Measurements from ENCODE around the gene ERC1.
"Not testable (repeated sequence)": the region's sequence is repeated elsewhere in the genome, so short reads cannot be mapped to it uniquely, and the experiment has no call there.

The ERC1 gene

GRCh38 chr12:1324099-1324498 lies 333.1 kb downstream of the ERC1 start:
- DNase-seq: no peak

DNA sequence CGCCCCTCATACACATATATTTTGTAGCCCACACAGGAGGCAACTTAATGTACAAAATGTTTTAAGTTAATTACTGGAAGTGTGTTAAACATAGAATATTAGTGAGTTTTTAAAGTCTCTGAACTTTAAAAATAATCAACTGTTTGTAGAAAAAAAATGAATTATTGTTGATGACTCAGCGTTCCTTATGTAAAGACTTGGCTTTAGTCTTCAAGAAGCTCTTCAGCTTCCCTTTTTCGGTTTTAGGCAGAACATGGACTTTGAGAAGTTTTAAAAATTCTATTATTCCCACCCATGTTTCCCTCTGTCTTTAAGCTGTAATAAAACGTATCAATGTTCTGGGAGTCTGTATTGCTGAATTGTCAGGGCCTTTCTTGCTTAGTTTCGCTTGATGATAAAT lies 333.9 kb downstream of the ERC1 start:
- no peak for ATAC-seq
- no peak for DNase-seq

More at GRCh38 chr12:1324099-1324498, 333.1 kb downstream of the ERC1 start:
- no peak for ATAC-seq

GRCh38 chr12:1325666-1326065 lies 334.6 kb downstream of the ERC1 start:
- peak; percentile 57 for ATAC-seq
- no peak for DNase-seq

- DNase-seq (no peak), ATAC-seq (no peak)
These were observed 335.2 kb downstream of the ERC1 start for GRCh38 chr12:1326258-1326657.

DNA sequence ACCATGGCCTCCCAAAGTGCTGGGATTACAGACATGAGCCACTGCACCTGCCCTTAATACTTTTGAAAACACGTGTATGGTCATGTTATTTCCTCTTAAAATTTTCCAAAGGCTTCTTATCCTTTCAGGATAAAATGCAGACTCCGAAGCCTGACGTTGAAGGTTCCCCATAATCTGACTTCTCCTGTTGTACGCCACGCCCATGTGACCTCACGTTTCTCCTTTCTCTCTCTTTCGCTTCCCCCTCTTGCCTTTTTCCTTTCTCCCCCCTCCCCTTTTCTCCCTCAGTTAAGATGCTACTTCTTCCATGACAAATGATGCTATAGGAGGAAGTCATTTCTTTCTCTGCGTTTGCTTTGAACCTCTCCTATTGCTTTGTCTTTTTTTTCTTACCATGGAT lies 337.4 kb downstream of the ERC1 start:
- DNase-seq (no peak), ATAC-seq (no peak)

- ATAC-seq (no peak), DNase-seq (no peak)
These were observed 338.9 kb downstream of the ERC1 start for GRCh38 chr12:1329784-1330476.

DNA sequence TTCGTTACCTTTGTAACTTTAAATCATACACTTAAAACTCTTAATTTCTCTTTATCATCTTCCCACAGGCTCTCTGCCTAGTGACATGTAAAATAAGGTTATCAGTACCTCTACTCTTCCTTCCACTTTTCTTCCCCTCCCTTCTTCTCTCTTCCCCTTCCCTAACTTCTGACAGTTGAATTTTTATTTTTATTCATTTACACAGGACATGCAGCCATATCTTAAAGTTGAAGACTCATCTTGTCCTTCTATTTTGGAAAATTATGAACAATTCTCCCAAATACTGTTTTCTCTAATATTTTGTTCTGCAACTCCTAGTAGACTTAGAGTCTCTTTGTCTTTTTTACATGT lies 339.4 kb downstream of the ERC1 start:
- DNase-seq (no peak), ATAC-seq (no peak)

DNA sequence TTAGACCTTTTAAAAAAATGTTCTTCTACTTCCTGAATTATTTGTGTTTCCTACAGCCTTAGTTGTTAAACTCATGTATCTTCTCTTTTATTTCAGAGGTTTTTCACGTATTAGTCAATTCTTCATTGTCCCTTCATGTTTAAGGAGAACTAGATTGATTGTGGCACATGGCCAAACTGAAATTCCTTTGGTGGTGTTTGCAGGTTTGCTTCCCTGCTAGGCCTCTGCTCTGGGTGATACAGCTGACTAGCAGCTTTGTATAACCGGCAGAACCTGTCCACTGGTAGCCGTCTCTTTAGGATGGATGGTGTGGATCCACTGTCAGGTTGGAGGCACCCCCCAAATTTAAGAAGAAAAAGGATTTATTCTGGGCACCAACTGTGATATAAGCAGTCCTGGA lies 341.3 kb downstream of the ERC1 start:
- DNase-seq (no peak), ATAC-seq (no peak)

GRCh38 chr12:1338483-1339177 lies 347.6 kb downstream of the ERC1 start:
- no peak for ATAC-seq
- no peak for DNase-seq

GRCh38 chr12:1339178-1339541 lies 348.1 kb downstream of the ERC1 start:
- not testable (repeated sequence) for ATAC-seq, DNase-seq

DNA sequence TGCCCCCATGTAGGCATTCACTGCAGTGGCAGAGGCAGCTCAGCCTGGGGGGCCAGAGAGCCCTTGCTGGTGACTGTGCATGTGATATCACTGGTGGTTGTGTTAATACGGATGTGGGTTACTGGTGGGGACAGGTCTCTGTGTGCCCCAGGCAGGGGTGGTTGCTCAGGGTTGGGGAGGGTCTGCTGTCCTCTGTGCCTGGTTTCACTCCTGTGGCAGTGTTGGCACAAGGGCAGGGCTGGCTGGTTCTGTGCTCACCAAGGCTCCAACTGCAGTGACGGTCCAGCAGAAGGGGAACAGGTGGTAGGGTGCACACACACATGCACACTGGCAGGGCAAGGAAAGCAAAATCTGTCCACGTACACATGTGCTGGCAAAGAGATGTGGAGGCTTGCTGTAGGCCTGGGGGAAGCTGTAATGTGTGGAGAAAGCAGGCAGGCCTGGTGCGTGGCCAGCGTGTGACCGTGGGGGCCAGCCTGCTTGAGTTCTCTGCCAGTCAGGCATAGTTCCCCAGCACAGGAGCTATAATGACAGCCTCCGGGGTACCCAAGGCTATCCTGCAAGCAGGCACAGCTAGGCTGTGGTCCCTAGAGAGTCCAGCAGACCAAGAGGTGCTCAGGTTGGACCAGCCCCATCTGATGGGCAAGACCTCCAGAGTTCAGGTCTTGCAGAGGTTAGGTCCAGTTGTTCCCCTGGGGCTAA lies 348.7 kb downstream of the ERC1 start:
- ATAC-seq: no peak
- DNase-seq: no peak

DNA sequence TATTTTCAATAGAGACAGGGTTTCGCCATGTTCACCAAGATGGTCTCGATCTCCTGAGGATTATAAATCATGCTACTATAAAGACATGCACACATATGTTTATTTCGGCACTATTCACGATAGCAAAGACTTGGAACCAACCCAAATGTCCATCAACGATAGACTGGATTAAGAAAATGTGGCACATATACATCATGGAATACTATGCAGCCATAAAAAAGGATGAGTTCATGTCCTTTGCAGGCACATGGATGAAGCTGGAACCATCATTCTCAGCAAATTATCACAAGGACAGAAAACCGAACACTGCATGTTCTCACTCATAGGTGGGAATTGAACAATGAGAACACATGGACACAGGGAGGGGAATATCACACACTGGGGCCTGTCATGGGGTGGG lies 350.2 kb downstream of the ERC1 start:
- not testable (repeated sequence) for ATAC-seq, DNase-seq

DNA sequence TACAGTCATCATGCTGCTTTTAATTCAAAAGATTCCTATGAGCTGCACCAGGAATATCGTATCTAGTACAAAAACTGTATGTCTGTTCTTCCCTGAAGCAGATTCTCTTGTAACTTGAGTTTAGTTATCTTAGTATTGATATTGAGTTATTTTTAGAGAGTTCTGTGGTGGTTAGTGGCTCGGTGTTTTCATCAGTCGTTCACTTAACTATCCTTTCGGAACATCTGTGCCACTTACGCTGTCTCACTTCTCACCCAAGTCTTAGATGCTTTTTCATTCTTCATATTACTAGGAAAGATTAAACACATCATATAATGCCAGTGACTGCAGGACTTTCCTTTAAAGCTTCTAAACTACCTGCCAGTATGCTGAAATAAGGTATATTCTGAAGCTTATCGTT lies 352.4 kb downstream of the ERC1 start:
- no peak for ATAC-seq

GRCh38 chr12:1344245-1344644 lies 353.2 kb downstream of the ERC1 start:
- DNase-seq (no peak), ATAC-seq (no peak)

More for the DNA sequence above, 352.4 kb downstream of the ERC1 start:
- no peak for DNase-seq

DNA sequence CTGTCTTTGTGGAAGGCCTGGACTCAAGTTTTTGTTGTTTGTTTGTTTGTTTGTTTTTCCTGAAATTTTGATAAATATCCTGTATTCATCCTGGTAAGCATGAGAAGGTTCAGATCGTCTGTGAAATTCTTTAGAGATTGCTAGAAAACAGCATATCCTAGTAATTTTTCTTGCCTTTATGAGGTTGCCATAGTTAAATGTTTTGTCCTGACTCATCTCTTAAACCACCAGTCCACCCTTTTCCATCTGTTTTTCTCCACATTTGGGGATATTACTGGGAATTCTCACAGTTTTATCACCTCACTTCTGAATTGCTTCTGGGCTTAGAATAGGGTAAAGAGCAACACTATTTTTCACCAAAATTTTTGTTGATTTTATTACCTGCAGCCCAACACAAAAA lies 355.1 kb downstream of the ERC1 start:
- no peak for DNase-seq

GRCh38 chr12:1347294-1347693 lies 356.3 kb downstream of the ERC1 start:
- ATAC-seq: no peak
- no peak for DNase-seq

More for the DNA sequence above, 355.1 kb downstream of the ERC1 start:
- no peak for ATAC-seq

DNA sequence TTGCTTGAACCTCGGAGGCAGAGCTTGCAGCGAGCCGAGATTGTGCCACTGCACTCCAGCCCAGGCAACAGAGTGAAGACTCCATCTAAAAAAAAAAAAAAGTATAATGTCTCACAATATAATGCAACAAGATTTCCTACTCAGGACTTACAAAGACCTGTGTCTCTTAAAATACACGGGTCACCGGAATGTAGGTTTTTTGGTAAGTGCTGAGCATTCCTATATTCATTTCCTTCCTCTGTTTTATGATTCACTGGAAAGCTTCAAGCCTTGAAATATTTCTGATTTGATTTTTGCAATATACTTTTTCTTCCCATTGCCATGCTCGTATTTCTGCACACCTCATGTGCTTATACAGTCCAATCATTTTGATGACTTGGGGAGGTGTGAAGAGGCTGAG lies 357.6 kb downstream of the ERC1 start:
- DNase-seq (no peak), ATAC-seq (no peak)

- DNase-seq (no peak), ATAC-seq (no peak)
These were observed 359.3 kb downstream of the ERC1 start for GRCh38 chr12:1350055-1350933.

- ATAC-seq (no peak), DNase-seq (no peak)
These were observed 359.9 kb downstream of the ERC1 start for GRCh38 chr12:1350934-1351240.

DNA sequence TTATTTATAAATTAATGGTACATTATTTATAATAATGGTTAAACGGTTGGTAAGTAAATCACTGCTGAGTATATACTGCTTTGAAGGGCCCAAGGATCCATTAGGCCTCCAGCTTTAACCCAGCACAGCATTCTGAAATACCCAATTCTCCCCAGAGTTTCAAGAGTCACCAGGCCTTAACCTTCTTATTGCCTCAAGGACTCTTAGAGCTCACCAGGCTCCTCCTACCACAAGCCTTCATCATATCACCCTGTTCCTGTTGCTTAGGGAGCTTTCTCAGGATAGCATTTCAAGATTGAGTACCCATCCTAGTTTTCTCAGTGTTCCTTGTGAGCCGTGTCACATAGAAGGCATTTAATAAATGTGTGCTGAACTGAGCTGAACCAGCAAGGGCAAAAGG lies 360.9 kb downstream of the ERC1 start:
- DNase-seq (no peak), ATAC-seq (no peak)

DNA sequence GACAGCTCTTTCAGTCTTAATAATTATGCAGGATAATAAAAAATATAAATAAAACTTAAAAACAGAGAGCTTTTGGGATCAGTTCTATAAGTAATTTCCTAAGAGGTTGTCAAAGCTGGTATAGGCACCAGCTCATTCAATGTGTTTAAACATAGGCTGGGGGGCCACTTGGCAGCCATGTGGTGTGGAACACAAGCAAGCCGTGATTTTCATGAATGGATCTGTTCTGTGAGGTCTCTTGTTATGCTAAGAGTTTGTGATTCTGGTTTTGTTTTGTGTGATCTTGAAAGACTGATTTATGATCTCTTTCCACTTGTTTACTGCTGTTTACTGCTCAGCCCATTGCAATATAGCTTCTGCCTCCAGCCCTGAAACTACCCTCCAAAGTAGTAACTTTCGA lies 362.4 kb downstream of the ERC1 start:
- ATAC-seq (no peak), DNase-seq (no peak)

GRCh38 chr12:1355396-1355795 lies 364.4 kb downstream of the ERC1 start:
- no peak for ATAC-seq
- no peak for DNase-seq

DNA sequence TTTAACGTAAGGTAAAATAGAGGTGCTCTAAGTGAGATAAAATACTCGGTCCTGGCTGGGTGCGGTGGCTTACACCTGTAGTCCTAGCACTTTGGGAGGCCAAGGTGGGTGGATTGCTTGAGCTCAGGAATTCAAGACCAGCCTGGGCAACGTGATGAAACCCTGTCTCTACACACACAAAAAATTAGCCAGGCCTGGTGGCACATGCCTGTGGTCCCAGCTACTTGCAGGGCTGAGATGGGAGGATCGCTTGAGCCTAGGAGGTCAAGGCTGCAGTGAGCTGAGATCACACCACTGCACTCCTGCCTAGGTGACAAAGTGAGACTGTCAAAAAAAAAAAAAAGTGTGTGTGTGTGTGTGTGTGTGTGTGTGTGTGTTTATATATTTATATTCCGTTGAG lies 364.8 kb downstream of the ERC1 start:
- not testable (repeated sequence) for ATAC-seq

More for the DNA sequence above, 364.8 kb downstream of the ERC1 start:
- DNase-seq: not testable (repeated sequence)
